Right cardiac atrium (tissue), 5 donors: ENCODE data around the gene GPER1. TPM values are rescaled to one million over a fixed set of nuclear protein-coding genes. Genes with fewer than 3 reads are reported as not detected.

ENCODE experiments used
- ATAC-seq, 2 donors: fragments of 200-7000 bp; cut with Tn5 transposase; one replicate each; pipeline versions ENCODE4 v1.8.0 to v1.9.1; 2020; ENCODE audit warnings: moderate library complexity in 2 of 2, mild to moderate bottlenecking in 1 of 2
- DNase-seq, 3 donors: peaks; one replicate each; pipeline ENCODE4 v3.0.0-alpha.2; 2020
- H3K27ac ChIP-seq: one replicate; pipeline ENCODE4 v1.5.1; 2013; ENCODE audit warnings: mild to moderate bottlenecking, low read length, control low read depth, moderate library complexity
- H3K27me3 ChIP-seq: one replicate; pipeline ENCODE4 v1.6.1; 2013; ENCODE audit not compliant: control insufficient read depth, insufficient read depth
- H3K4me1 ChIP-seq: one replicate; pipeline ENCODE4 v1.6.1; 2013; ENCODE audit warnings: low read length; ENCODE audit not compliant: control insufficient read depth, insufficient read depth
- H3K4me3 ChIP-seq: one replicate; pipeline ENCODE4 v1.5.1; 2013; ENCODE audit warnings: low read length, control low read depth
- H3K9me3 ChIP-seq: one replicate; pipeline ENCODE4 v1.6.1; 2013; ENCODE audit warnings: low read length; ENCODE audit not compliant: control insufficient read depth
- WGBS: extraction: QIAGEN DNeasy Blood & Tissue Kit; methylation state at CpG from one replicate; pipeline ENCODE4 v1.1.7; 2013; 5-methylcytosine and 5-hydroxymethylcytosine counted together
- intact Hi-C, 4 donors: fragments of 100-400 bp; cut with DNase I; formaldehyde crosslinking; loops; one replicate each; pipeline versions ENCODE4 v1.11.0 to v1.14.0; 2022 to 2023
- polyA plus RNA-seq: library from polyadenylated mRNA; stranded (reverse); fragments of 200-250 nt; gene quantifications from one replicate; pipeline ENCODE4 v1.2.3, GENCODE V29; 2013
- total RNA-seq, 4 donors: library from RNA; stranded (reverse); fragmentation: NEBNext Ultra II Directional; extraction: Animal tissue kit (Norgen Biotek cat#: 25700); gene quantifications; one replicate each; pipeline ENCODE4 v1.2.1, GENCODE V29; 2021
- donor health status: healthy with polysubstance abuse.
- donor health status: DM: no; HTN: yes; CAD: no.
- donor health status: DM: no; HTN: no; CAD: no.
- donor health status: DM: no; HTN: yes; CAD: no; lungs with severe emphysema.
- donor health status: DM: yes; HTN: yes; CAD: no.

The GPER1 gene
- total and polyA plus RNA-seq, 5 donors = 3.0 to 6.7 (median 4.3) TPM

GRCh38 chr7:1106793-1107421 is 19.0 kb downstream of the GPER1 start:
- ATAC-seq = no peak
- Histone ChIP-seq H3K27ac (no peak overlapping the region), H3K4me1 (no peaks in the 10 kb centered on the region), H3K27me3 (no peaks in the 10 kb centered on the region), H3K9me3 (no peaks in the 10 kb centered on the region), H3K4me3 (no peak overlapping the region)
- intact Hi-C loops = no loop called here
- WGBS = 73% methylated on average over 20 of the region's 20 CpGs
- peak in 2 of 3 donors; percentile 22 to 36 for DNase-seq

DNA sequence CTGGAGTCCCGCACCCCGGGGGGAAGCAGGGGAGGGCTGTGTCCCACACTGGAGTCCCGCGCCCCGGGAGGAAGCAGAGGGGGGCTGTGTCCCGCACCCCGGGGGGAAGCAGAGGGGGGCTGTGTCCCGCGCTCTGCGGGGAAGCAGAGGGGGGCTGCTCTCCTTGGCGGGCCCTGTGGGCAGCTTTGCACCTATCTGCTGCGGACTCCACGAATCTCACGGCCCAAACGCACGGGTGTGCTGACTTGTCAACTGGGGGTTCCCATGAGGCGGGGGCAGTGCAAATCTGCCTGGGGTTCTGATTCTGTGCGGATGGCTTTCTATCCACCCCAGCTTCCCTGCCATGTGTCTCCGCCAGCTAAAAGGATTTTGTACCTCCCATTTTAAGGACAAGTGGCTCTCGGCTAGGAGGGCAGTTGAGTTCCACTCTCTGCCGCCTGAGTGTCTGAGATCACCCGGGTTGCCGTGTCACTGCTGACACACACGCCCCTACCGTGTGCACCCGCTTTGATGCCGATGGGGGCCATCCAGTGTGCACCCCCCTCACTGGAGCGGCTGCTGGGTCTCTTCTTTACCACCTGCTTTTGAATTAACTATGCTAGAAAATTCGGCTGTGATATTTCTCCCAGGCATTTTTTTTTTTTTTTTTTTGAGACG is 20.5 kb downstream of the GPER1 start:
- Histone ChIP-seq H3K4me1 (no peaks in the 10 kb centered on the region), H3K4me3 (no peak overlapping the region), H3K27me3 (no peaks in the 10 kb centered on the region), H3K9me3 (no peaks in the 10 kb centered on the region), H3K27ac (no peak overlapping the region)
- 83% methylated on average over 30 of the region's 30 CpGs for WGBS
- peak in 2 of 3 donors; percentile 24 to 31 for DNase-seq
- no peak for ATAC-seq
- intact Hi-C loops = no loop called here

GRCh38 chr7:1109581-1110310 is 21.8 kb downstream of the GPER1 start:
- intact Hi-C loops = no loop called here
- Histone ChIP-seq H3K9me3 (no peaks in the 10 kb centered on the region), H3K4me1 (no peaks in the 10 kb centered on the region), H3K27me3 (no peaks in the 10 kb centered on the region), H3K4me3 (no peak overlapping the region), H3K27ac (no peak overlapping the region)
- WGBS = 96% methylated on average over 55 of the region's 55 CpGs
- no peak for ATAC-seq
- DNase-seq = peak in 2 of 3 donors; percentile 20 to 63

- intact Hi-C loops = no loop called here
- ATAC-seq (no peak), DNase-seq (peak in 2 of 3 donors; percentile 24 to 66)
- no peaks in the 10 kb centered on the region for H3K27me3 ChIP-seq
- no peaks in the 10 kb centered on the region for H3K9me3 ChIP-seq
- WGBS = 90% methylated on average over 28 of the region's 28 CpGs
- no peak overlapping the region for H3K27ac ChIP-seq
- H3K4me3 ChIP-seq = no peak overlapping the region
- H3K4me1 ChIP-seq = no peaks in the 10 kb centered on the region
Measured at GRCh38 chr7:1110358-1110757, 22.4 kb downstream of the GPER1 start.

DNA sequence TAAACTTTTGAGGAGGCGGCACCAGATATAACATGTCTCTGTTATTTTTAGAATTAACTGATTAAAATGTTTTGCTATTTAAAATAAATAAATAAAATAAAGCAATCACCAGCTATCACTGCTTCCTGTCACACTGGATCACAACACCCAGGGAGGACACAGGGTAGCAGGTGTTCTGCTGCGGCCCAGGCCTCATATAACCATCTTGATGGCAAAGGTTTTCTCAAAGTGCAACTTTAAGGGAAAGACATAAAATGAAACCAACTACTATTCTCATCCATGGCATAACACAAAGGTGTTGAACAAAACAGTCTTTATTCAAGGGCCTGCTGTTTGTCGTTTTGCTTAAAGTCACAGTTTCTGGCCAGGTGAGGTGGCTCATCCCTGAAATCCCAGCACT is 23.2 kb downstream of the GPER1 start:
- WGBS = 89% methylated on average over 3 of the region's 3 CpGs
- intact Hi-C loops = no loop called here
- H3K4me3 ChIP-seq = no peak overlapping the region
- ATAC-seq (no peak), DNase-seq (peak in 1 of 3 donors; percentile 18)
- no peaks in the 10 kb centered on the region for H3K4me1 ChIP-seq
- H3K27me3 ChIP-seq = no peaks in the 10 kb centered on the region
- H3K27ac ChIP-seq = no peak overlapping the region
- no peaks in the 10 kb centered on the region for H3K9me3 ChIP-seq

DNA sequence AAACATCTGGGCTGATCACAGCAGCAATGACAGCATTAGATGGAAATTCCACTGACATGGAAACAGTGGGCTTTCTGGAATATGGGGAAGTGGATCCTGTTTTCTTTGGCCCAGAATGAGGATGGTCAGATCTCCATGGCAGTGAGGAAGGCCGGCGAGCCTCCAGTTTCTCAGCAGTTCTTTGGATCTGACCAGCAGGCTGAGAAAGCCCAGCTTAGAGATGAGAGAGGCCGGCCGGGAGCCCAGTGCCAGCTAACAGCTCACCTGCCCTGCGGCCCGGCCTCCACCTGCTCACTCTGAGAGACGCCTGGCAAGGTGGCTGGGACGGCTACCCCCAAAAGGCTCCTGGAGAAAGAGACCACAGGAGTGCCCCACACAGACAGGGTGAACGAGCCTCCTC is 24.2 kb downstream of the GPER1 start:
- Histone ChIP-seq H3K4me3 (no peak overlapping the region), H3K4me1 (no peaks in the 10 kb centered on the region), H3K9me3 (no peaks in the 10 kb centered on the region), H3K27me3 (no peaks in the 10 kb centered on the region), H3K27ac (no peak overlapping the region)
- DNase-seq = peak in 2 of 3 donors; percentile 57 to 67
- intact Hi-C loops = no loop called here
- 59% methylated on average over 9 of the region's 9 CpGs for WGBS
- ATAC-seq = peak; percentile 65 to 78

- H3K27ac ChIP-seq = no peak overlapping the region
- intact Hi-C loops = no loop called here
- peak in 2 of 3 donors; percentile 25 to 31 for DNase-seq
- ATAC-seq = peak in 1 of 2 donors; percentile 37
- WGBS = 91% methylated on average over 43 of the region's 43 CpGs
- H3K27me3 ChIP-seq = no peaks in the 10 kb centered on the region
- H3K4me3 ChIP-seq = no peak overlapping the region
- no peaks in the 10 kb centered on the region for H3K9me3 ChIP-seq
- H3K4me1 ChIP-seq = no peaks in the 10 kb centered on the region
Measured at GRCh38 chr7:1112625-1113547, 25.0 kb downstream of the GPER1 start.

DNA sequence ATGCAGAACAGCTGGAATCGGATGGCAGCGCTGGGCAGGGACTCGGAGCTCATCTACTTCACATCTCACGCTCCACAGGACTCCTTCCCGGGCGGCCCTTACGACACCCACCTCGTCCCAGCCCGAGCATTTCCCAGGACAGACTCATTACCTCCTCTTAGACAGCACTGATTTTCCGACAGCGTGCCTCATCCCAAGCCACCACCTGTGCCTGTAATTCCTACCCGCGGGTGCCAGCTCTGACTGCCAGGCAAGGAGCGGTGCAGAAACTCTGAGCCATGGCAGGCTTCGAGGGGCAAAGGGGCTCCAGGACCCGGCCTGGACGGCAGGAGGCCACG is 25.6 kb downstream of the GPER1 start:
- Histone ChIP-seq H3K9me3 (no peaks in the 10 kb centered on the region), H3K27ac (no peak overlapping the region), H3K27me3 (no peaks in the 10 kb centered on the region), H3K4me1 (no peaks in the 10 kb centered on the region), H3K4me3 (no peak overlapping the region)
- DNase-seq = peak in 2 of 3 donors; percentile 28 to 44
- WGBS = 89% methylated on average over 18 of the region's 18 CpGs
- ATAC-seq = no peak
- intact Hi-C loops = no loop called here

- DNase-seq (peak in 2 of 3 donors; percentile 15 to 39), ATAC-seq (peak in 1 of 2 donors; percentile 8)
- H3K4me1 ChIP-seq = no peaks in the 10 kb centered on the region
- no peak overlapping the region for H3K4me3 ChIP-seq
- intact Hi-C loops = no loop called here
- H3K27ac ChIP-seq = no peak overlapping the region
- no peaks in the 10 kb centered on the region for H3K27me3 ChIP-seq
- WGBS = 92% methylated on average over 13 of the region's 13 CpGs
- no peaks in the 10 kb centered on the region for H3K9me3 ChIP-seq
Measured at GRCh38 chr7:1114088-1114487, 26.2 kb downstream of the GPER1 start.

GRCh38 chr7:1114505-1114904 is 26.6 kb downstream of the GPER1 start:
- ATAC-seq (peak in 1 of 2 donors; percentile 7), DNase-seq (peak in 2 of 3 donors; percentile 32 to 45)
- Histone ChIP-seq H3K9me3 (no peaks in the 10 kb centered on the region), H3K4me1 (no peaks in the 10 kb centered on the region), H3K27me3 (no peaks in the 10 kb centered on the region), H3K4me3 (no peak overlapping the region), H3K27ac (no peak overlapping the region)
- intact Hi-C loops = no loop called here
- WGBS = 96% methylated on average over 19 of the region's 19 CpGs
